GM10847 (cell line): Measurements from ENCODE around the gene C12orf56.

Experiments used
- POLR2A ChIP-seq: IDR thresholded peaks from 2 replicates; pipeline ENCODE4 v1.6.1; 2011; ENCODE audit not compliant: insufficient read length; ENCODE audit errors: extremely low read depth

The C12orf56 gene

DNA sequence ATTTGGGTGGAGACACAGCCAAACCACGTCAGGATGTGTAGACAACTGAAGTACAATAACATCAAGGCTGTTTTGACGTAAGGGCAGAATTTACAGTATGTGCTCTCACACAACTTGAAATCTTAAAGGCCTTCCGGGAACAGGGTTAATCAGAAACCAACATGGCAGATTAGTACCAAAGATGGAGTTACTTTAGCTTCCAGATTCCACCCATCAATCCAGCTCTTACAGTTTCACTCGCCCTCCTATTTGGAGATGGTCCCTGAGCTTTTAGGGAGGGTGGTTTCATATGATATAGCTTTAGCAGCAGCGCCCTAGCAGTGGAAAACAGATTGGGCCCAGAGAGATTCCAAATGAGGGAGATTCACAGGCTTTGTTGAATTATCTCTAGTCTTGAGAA, 11.6 kb upstream of the C12orf56 start:
- no peak for TF ChIP-seq POLR2A

DNA sequence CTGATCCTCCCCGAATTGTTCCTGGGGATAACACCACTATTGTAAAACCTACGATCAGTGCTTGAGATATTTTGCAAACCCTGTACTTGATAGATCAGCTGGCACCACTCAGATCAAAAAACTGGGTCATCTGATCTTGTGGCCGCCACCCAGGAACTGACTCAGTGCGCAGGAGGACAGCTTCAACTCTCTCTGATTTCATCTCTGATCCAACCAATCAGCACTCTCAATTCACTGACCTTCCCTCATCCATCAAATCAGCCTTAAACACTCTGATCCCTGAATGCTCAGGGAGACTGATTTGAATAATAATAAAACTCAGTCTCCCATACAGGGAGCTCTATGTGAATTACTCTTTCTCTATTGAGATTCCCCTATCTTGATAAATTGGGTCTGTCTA, 9.5 kb upstream of the C12orf56 start:
- TF ChIP-seq POLR2A = no peak

DNA sequence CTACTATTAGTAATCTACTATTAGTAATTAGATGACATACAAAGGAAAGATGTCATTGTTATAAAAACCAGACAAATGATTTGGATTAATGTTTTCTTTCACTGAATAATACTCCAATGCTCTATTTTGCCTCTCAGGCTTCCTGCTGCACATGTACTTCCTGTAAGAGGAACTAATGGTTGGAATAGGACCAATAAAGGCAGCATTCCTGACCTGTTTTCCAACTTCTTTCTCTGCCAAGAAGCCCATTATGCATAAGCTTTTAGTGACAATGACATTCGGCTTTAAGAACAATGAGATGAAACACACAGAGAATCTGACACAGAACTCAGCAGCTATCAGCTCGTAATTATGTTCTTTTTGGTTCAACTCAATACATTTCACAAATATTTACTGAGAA, 5.2 kb upstream of the C12orf56 start:
- no peak for TF ChIP-seq POLR2A

DNA sequence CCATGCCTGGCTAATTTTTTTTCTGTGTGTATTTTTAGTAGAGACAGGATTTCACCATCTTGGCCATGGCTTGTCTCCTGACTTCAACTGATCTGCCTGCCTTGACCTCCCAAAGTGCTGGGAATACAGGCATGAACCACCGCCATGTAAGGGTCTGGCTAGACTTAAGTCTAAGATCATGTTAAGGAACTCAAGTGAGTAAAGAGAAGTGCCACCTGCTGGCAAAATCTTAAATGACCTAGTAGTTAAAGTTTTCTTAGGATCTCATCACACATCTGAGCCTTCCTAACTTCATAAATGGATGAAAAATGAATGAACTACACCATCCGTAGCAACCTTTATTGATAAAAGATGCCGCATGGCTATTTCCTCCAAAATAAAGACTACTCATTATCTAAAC, 1.7 kb upstream of the C12orf56 start:
- TF ChIP-seq POLR2A = no peak

DNA sequence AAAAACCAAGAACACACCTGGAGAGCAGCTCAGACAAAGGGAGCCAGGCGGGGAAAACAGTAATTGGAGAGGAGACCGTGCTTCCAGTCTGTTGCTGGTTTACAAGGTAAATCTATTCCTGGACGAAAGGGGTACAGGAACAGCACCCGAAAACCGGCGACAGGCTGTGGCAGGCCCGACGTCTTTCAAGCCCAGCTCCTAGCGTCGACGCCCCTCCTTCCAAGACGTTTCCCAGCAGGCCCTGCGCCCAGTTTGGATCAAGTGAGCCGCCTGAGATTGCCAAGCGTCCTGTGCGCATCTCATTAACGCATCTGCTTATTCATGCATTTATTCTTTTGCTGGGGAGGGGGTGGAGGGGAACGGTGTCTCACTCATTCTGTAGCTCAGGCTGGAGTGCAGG, 1.4 kb downstream of the C12orf56 start:
- no peak for TF ChIP-seq POLR2A

DNA sequence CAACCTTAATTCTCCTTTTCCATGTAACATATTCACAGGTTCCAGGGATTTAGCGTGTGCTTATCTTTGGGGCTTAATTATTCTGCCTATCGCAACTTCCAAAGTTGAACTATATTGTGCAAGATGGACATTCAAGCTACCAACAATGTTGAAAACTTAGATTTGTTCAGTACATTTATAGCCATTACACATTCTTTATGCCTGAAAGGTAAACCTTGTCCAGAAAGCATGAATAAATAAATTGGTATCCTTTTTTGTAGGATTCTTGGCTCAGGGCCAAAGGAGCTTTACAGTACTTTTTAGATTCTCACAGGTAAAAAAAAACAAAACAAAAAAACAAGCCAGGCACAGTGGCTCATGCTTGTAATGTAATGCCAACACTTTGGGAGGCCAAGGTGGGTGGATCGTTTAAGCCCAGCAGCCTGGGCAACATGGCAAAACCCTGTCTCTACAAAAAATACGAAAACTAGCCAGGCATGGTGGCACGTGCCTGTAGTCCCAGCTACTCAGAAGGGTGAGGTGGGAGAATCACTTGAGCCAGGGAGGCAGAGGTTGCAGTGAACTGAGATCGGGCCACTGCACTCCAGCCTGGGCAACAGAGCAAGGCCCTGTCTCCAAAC, 3.3 kb downstream of the C12orf56 start:
- no peak for TF ChIP-seq POLR2A

DNA sequence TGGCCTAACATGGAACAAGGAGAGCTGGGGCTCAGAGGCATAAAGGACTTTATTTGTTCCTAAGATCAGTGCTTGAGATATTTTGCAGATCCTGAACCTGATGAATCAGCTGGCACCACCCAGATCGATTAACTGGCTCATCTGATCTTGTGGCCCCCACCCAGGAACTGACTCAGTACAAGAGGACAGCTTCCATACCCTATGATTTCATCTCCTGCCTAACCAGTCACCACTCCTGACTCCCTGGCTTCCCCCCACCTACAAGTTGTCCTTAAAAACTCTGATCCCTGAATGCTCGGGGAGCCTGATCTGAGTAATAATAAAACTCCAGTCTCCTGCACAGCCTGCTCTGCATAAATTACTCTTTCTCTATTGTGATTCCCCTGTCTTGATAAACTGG, 5.1 kb downstream of the C12orf56 start:
- TF ChIP-seq POLR2A = no peak

DNA sequence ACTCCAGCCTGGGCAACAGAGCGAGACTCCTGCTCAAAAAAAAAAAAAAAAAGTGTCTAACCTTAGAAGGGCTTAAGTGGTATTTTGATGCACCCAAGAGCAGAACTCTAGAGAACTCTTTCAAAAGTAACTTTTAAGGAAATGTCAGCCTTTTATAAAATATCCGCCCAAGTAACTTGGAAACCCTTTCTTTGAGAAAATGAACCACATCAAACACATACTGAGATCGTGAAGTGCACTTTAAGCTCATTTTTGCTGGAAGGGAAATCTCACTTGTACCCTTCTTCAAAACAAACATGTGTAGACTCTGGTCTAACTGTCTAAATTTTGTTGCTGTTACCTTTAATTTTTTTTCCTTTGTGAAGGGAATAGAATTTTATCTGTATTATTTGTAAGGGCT, 5.5 kb downstream of the C12orf56 start:
- TF ChIP-seq POLR2A = no peak

DNA sequence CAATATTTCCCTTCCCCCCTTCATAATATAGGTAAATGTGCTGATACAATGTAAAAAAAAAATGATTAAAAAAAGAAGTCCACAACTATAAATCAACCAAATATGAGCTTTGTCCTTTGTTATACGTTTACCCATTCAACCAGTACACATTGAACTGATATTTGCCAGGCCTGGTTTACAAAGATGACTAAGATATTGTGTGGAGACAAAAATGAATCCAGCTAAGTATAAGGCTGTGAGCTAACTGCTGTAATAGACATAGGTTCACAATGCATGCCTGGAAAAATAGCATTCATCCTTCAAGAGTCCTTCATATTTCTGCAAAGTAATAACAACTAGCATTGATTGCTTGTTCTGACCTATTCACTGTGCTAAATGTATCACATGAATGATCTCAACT, 6.9 kb downstream of the C12orf56 start:
- no peak for TF ChIP-seq POLR2A

DNA sequence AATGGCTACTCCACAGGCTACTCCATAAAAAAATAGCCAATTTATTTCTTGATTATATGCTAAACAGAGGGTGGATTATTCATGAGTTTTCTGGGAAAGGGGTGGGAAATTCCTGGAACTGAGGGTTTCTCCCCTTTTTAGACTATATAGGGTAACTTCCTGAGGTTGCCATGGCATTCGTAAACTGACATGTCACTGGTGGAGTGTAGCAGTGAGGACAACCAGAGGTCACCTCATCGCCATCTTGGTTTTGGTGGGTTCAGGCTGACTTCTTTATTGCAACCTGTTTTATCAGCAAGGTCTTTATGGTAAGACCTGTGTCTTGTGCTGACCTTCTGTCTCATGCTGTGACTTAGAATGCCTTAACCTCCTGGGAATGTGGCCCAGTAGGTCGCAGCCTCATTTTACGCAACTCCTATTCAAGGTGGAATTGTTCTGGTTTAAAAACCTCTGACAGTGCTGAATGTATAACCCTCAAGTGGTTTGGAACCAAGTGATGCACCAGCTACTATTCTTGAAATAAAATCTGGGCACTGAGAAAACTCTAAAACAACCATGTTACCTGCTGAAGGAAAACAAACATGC, 27.7 kb downstream of the C12orf56 start:
- no peak for TF ChIP-seq POLR2A

DNA sequence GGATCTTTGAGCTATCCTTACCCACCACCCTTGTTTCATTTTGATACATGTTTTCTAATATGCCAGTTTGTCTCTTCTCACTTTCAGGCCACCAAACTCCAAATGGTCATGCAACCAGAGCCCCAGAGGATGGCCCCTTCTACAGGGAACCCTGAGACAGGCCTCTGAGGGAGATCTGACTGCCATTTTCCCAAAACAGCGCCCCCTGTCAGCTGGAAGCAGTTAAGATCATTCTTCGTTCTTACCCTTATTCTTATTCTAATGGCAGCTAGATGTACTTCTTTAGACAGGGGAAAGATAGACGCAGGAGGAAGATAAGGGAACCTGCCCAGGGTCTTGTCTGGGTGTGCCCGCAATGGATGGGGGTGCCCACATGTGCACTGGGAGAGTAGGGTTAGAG, 38.4 kb downstream of the C12orf56 start:
- TF ChIP-seq POLR2A = no peak

DNA sequence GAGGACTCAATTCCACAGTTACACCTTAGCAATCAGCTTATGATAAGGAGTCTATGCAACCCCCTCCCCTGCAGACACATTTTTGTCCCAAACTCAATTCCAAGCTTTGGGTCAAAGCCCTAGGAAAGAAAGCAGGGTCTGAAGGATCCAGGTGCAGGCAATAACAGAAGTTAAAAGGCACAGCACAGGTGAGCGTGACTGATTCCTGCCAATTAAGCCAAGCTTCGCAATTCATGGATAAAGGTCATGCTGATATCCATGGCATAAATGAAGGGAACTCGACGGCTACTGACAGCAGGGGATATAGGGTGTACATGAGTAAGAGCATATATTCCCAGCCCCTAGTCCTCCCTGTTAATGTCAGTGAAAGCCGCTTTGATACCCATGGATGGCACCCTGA, 39.3 kb downstream of the C12orf56 start:
- no peak for TF ChIP-seq POLR2A

DNA sequence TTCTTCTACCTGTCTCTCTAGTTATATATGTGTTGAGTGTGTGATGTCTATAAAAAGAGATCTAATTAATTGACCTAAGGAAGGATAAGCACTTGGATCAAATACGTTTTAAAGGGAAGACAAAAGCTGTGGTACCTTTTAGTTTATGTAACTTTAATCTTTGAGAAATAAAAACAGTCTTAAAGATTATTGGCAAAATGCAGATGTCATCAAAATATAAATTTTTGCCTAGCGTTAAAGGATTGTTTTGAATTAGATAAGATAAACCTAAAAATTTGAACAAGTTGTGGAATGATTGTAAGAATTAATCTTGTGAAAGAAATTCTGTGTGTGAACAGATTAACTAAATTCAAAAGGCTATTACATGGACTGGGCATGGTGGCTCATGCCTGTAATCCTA, 42.9 kb downstream of the C12orf56 start:
- no peak for TF ChIP-seq POLR2A

DNA sequence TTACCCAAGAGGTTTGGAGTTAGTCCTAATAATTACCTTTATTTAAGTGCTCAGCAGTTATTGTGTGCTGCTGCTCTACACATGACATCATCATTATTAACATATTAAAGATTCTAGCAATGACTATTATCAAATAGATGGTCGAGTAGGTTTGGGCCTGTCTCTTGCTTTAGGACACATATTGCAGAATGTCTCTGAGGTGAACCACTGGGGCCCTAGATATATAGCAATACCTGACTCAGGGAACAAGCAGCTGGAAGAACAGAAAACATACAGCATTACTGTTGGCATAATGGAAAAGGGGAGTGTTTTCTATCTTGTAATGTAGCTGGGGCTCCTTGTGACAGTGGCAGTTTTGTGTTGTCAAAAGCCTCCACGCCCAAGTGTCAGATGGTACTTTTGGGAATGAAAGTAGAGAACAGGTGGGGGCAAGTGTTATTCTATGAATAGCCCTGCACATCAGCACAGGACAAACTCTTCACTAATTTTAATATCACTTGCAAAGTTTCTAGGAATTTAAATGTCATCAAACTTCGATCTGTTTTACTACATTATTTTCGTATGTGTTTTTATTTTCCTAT, 54.6 kb downstream of the C12orf56 start:
- TF ChIP-seq POLR2A = no peak

DNA sequence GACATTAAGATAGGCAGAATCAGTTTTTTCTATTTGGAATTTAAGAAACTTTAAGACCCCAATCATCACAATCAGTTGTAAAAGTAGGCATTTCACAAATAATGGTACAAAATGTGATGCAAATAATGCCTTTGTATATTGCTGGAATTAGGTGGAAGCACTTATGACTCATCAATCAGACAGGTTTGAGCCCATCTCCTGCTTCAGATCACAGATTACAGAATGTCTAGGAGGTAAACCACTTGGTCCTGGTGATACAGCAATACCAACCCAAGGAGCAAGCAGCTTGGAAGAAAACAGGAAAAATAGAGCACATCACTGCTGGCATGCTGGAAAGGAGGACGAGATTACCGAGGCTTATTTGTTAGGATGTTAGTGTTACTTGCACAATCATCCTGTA, 57.6 kb downstream of the C12orf56 start:
- no peak for TF ChIP-seq POLR2A

DNA sequence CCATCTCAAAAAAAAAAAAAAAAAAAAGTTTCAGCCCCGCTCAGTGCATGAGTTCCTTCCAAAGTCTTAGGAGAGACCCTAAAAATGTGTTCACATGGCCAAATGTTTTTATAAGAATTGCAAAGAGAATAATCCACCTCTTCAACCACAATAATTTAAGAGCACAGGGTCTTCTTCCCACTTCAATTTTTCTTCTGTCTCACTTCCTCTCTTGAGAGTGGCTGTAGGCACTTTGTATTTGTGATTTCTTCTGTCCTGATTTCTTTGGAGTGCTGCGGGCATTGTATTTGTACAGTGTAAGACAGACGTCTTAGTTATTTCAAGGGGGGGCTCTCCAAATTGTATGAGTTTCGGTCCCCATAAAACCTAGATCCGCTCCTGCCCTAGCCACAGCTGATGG, 58.3 kb downstream of the C12orf56 start:
- no peak for TF ChIP-seq POLR2A

DNA sequence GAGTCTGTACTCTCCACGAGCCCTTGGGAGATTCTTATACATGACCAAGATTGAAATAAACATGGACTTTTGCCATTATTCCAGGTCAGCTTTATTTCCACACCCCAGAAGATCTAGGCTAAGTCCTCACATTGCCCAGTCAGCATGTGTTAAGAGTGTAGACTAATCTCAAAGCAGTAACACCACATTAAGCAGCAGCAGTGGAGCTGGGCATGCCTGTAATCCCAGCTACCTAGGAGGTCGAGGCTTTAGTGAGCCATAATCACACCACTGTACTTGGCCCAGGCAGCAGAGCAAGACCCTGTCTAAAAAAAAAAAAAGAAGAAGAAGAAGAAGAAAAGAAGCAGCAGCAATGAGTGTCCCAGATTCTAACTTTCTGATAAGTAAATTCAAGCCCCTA, 65.5 kb downstream of the C12orf56 start:
- no peak for TF ChIP-seq POLR2A
